ENCODE results near the gene RGCC.
"Not testable (repeated sequence)": the region's sequence is repeated elsewhere in the genome, so short reads cannot be mapped to it uniquely, and the experiment has no call there.

DNA sequence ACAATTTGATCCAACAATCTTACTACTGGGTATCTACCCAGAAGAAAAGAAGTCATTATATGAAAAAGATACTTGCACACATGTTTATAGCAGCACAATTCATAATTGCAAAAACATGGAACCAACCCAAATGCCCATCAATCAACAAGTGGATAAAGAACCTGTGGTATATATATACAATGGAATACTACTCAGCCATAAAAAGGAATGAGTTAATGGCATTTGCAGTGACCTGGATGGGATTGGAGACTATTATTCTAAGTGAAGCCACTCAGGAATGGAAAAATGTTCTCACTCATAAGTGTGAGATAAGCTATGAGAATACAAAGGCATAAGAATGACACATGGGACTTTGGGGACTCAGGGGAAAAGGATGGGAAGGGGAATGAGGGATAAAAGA, 47.3 kb downstream of the RGCC start:
- TF ChIP-seq EP300, POLR2A (IDR thresholded peaks at IDR 0.05): not testable (repeated sequence)
- TF ChIP-seq, protein P1, sequence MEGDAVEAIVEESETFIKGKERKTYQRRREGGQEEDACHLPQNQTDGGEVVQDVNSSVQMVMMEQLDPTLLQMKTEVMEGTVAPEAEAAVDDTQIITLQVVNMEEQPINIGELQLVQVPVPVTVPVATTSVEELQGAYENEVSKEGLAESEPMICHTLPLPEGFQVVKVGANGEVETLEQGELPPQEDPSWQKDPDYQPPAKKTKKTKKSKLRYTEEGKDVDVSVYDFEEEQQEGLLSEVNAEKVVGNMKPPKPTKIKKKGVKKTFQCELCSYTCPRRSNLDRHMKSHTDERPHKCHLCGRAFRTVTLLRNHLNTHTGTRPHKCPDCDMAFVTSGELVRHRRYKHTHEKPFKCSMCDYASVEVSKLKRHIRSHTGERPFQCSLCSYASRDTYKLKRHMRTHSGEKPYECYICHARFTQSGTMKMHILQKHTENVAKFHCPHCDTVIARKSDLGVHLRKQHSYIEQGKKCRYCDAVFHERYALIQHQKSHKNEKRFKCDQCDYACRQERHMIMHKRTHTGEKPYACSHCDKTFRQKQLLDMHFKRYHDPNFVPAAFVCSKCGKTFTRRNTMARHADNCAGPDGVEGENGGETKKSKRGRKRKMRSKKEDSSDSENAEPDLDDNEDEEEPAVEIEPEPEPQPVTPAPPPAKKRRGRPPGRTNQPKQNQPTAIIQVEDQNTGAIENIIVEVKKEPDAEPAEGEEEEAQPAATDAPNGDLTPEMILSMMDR (IDR thresholded peaks at IDR 0.05), result not testable (repeated sequence)
